ENCODE data around the gene ZNF420. TPM values are rescaled to one million over a fixed set of nuclear protein-coding genes. Genes with fewer than 3 reads are reported as not detected.
"Not testable (repeated sequence)": the region's sequence is repeated elsewhere in the genome, so short reads cannot be mapped to it uniquely, and the experiment has no call there.

ZNF420 gene
- 13.5 TPM for polyA plus RNA-seq (ENCODE audit: insufficient read length)

DNA sequence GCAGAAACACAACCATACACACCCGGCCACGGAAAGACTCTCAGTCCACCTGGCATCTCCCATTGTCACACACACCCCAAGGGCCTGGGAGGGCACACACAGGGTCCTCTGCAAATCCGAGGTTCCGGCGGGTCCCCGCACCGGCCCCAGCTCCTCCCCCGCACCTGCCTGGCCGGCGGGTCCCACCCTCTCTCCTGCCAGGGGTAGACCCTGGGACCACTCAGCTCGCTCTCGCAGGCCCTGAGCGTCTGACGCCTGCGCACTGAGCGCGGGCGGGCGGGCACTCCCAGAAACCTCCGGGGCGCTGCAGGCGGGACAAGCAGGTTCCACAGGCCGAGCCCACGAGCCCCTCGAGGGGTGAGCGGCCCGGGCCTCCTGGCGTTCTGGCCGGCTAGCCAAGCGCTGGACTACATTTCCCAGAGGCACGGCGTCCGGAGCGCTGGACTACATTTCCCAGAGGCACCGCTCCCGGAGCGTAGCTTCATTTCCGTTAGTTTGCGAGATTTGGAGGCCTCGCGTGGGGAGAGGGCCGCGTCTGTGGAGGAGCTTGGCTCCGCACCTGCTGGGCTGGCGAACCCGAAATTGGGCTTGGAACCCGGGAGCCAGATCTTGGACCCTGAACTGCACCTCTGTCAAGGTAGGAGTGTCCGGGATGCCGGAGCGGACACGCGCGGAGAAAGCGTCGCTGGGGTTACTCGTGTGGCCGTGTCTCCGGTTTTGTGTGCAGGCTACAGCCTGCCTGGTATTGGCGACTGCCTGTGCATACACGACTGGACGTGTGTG lies at the start of gene ZNF420:
Gene ZNF420 (plus strand): TSS at position 500 of the 783 bp plus-strand sequence. CDS start 10,686 bp downstream, outside the sequence.
- peak; percentile 95 for DNase-seq

DNA sequence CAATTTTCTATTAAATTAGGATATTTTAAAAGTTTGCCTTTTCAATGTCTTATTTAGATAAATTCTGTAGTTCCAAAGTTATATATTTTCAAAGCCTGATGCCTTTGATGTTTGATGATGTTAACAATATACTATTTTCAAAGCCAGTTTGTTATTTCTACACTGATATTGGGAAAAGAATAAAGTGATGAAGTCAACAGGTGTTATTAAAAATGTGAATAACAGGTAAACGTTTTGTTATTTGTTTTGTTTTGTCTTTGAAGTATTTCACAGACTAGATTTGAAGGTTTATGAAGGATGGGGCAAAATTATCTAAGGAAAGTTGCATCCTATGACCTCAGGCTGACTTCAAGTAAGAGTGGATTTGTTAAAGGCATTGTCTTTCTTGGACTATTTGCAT lies 33.1 kb upstream of the ZNF420 start:
- DNase-seq: no peak

DNA sequence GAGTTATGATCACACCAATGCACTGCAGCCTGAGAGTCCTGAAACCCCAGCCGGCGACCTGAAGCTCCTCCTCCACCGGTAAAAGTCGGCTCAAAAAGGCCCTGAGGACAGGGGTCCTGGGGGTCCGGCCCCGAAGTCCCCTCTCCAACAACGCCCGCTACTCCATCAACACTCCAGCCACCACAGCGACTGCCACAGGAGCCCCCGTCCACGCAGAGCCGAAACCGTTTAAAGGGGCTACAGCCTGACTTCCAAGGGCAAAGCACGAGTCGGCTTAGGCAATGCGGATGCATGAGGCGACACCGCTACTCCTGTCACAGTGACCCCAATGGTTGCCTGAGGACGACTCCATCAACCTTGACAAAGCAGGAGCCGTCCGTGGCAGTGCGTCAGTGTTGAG lies 22.9 kb upstream of the ZNF420 start:
- DNase-seq: no peak

DNA sequence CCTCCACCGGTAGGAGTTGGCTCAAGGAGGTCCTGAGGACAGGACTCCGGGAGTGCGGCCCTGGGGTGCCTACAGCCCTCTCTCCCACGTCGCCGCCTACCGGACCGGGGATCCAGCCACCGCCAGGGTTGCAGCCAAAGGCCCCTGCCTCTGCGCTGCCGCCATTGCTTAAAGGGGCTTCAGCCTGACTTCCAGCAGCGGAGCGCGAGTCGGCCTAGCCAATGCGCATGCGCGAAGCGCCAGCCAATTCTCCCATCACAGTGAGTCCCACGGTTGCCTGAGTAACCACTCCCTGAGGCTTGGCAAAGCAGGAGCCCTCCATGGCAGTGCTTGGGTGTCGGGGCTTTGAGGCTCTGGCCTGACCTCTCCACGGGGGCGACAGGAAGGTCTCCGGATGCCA lies 21.5 kb upstream of the ZNF420 start:
- DNase-seq: no peak

DNA sequence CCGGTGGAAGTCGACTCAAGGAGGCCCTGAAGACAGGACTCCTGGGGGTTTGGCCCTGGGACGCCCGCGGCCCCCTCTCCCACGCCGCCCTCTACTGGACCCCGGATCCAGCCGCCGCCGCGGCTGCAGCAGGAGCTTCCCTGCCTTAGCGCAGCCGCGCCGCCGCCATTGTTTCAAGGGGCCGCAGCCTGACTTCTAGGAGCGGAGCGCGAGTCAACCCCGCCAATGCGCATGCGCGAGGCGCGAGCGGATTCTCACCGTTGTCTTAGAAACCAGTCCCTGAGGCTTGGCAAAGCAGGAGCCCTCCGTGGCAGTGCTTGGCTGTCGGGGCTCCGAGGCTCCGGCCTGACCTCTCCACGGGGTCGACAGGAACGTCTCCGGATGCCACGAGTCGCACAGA lies 19.1 kb upstream of the ZNF420 start:
- no peak for DNase-seq

DNA sequence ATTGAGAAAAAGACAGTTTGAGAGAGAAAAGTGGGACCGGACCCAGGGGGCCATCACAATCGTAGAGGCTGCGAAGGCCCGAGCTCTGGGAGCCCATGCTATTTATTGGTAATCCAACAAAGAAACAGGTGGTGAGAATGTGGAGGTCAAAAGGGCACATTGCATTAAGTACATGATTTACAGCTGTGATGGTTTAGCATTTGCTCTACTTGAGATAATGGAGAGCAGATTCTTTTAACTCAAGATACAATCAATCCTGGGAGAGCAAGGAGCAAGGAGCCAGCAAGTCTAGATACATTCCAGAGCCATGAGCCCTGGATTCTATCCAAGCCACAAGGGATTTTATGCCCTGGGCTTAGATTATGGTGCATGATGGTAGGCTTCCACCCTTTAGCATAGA lies 13.3 kb upstream of the ZNF420 start:
- DNase-seq: not testable (repeated sequence)

DNA sequence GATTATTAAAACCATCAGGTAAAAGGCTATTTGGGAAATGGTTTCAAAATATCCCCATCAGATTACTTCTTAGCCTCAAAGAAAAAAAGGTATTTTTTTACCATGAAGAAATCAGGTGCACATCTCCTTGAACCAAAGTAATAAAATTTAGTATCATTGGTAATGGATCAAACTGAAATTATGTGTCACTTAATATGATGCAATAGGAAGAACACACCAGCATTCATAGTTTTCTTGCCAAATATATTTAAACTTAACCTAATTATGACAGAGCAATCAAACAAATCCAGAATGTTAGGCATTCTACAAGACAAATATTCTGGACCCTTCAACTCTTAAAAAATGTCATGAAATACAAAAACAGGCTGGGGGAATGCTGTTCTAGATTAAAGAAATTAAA lies 4.1 kb upstream of the ZNF420 start:
- DNase-seq: no peak

DNA sequence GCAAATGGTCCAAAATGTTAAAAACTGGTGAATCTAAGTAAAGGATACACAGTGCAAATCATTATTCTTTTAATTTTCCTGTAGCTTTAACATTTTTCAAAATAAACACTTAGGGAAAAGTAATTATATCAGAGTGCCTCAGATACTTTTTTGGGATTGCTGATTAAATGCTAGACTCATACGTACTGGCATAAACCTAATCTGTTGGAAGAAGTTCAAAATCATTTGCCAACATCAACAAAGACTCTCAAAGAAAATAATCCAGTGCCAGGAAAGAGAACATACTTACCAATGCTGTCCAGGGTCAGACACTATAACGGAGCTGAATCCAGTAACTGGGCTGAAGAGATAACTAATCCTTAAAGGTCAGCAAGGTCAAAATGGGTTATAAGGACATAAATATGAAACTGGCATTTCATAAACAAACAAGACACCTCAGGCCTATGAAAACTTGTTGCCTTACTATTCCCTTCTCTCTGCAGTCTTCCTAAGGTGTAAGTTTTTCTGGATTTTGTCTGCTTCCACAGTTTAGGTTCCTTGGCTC lies 3.3 kb upstream of the ZNF420 start:
- DNase-seq: no peak

DNA sequence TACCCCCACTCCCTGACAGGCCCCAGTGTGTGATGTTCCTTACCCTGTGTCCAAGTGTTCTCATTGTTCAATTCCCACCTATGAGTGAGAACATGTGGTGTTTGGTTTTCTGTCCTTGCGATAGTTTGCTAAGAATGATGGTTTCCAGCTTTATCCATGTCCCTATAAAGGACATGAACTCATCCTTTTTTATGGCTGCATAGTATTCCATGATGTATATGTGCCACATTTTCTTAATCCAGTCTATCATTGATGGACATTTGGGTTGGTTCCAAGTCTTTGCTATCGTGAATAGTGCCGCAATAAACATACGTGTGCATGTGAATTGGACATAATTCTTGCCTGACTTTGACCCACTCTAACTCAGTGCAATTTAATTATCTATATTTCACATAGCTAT lies 1.7 kb upstream of the ZNF420 start:
- not testable (repeated sequence) for DNase-seq

DNA sequence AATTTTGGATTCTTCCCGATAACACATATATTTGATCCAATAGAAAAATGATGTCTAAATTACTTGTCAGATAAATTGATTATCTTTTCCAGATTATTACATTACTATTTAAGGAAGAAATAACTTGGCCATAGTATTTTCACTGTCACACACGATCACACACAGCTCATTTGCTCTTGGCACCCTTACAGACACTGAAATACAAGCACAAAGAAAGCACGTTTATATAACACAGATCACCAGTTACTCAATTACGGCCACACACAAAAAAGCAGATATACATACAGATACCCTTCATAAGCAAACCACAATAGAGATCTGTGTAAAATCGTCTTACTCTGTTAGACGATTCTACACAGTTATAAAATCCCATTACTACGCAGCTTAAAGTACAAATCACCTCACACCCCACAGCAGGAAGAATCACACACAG lies 716 bp upstream of the ZNF420 start:
- DNase-seq: no peak

DNA sequence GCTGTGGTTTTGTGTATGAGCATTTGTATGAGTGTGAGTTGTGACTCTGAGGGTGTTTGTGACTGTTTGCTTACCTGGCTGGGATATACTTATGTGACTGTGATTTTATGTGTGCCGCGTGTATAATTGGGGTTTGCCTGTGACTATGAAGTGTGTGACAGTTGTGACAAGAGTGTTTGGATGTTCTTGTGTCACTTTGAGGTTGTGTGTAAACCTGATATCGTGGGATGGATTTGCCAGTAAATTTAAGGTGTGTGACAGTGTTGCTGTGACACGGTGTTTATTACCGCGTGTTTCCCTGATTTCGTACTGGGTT lies 442 bp downstream of the ZNF420 start:
- DNase-seq: no peak

DNA sequence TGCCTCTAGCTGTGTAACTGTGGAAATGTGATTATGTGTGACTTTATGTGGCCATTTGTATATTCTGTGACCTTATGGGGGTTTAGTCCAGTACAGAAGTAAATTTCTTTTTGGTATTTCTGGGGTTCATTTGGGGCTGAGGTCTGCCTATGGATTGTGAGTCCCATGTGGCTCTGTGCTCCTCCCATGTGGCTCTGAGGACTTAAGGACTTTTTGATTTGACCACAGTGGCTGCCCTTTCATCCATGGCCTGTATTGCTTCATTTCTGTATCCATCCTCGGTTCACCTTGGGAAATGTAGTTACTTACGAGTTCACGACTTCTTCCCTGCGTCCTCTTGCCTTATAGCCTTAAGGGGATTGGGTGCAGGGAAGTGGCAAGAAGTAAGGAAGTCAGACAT lies 1.0 kb downstream of the ZNF420 start:
- no peak for DNase-seq

DNA sequence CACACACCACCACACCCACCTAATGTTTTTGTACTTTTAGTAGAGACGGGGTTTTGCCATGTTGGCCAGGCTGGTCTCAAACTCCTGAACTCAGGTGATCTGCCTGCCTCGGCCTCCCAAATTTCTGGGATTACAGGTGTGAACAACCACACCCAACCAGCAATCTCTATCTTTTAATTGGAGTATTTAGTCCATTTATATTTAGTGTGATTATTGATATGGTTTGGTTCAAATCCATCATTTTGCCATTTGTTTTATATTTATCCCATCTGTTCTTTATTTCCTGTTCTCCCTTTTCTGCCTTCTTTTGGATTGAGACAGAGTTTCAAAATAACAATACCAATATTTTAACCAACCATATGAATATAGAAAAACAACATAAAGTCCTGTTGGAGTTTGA lies 4.1 kb downstream of the ZNF420 start:
- no peak for DNase-seq

DNA sequence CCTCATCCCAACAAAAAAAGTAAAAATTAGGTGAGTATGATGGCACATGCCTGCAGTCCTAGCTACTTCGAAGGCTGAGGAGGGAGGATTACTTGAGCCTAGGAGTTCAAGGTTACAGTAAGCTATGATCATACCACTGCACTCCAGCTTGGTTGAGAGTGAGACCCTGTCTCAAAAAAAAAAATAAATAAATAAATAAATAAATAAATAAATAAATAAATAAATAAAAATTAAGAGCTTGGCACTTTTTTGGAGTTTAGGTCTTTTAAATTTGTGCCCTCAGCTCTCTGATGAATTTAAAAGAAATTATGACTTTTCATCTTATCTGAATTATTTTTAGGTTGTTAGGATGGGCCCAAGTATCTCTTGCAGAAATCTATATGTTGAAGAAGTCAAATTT lies 8.9 kb downstream of the ZNF420 start:
- DNase-seq: no peak

DNA sequence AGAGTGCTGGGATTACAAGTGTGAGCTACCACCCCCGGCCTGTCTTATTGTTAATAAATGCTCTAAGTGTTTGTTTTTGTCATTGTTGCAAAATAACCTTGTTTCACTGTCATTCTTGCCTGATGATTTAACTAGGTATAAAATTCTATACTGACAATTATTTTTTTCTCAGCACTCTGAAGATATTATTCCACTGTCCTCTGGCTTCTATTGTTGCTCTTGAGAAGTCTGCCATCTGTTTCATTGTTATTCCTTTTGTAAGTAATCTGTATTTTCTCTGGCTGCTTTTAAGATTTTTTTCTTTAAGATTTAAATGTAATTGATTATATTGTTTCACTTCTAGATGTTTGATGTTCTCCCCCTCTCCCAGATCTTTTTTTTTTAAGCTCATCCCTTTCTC lies 17.6 kb downstream of the ZNF420 start:
- no peak for DNase-seq

DNA sequence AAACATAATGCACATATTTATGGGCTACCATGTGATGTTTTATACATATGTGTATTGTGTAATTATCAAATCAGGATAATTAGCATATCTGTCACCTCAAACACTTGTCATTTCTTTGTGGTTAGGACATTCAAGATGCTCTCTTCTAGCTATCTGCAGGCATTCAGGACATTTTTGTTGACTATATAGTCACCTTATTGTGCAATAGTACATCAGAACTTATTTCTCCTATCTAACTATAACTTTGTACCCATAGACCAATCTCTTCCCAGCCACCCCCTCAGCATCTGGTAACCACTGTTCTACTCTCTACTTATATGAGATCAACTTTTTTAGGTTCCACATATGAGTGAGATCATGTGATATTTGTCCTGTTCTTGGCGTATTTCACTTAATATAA lies 20.3 kb downstream of the ZNF420 start:
- DNase-seq: no peak

DNA sequence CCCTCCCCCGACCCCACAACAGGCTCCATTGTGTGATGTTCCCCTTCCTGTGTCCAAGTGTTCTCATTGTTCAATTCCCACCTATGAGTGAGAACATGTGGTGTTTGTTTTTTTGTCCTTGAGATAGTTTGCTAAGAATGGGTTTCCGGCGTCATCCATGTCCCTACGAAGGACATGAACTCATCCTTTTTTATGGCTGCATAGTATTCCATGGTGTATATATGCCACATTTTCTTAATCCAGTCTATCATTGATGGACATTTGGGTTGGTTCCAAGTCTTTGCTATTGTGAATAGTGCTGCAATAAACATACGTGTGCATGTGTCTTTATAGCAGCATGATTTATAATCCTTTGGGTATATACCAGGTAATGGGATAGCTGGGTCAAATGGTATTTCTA lies 25.9 kb downstream of the ZNF420 start:
- DNase-seq: not testable (repeated sequence)

DNA sequence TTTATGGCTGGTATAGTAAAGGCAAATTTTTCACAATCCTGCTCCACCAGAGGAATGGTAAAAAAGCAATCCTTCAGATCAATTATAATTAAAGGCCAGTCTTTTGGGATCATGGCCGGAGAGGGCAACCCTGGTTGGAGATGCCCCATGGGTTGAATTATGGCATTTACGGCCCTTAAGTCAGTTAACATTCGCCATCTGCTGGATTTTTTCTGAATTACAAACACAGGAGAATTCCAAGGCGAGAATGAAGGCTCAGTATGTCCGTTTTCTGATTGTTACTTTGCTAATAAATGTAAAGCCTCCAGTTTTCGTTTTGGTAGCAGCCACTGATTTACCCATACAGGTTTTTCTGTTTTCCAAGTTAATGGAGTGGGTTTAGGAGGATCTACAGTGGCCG lies 33.5 kb downstream of the ZNF420 start:
- not testable (repeated sequence) for DNase-seq

DNA sequence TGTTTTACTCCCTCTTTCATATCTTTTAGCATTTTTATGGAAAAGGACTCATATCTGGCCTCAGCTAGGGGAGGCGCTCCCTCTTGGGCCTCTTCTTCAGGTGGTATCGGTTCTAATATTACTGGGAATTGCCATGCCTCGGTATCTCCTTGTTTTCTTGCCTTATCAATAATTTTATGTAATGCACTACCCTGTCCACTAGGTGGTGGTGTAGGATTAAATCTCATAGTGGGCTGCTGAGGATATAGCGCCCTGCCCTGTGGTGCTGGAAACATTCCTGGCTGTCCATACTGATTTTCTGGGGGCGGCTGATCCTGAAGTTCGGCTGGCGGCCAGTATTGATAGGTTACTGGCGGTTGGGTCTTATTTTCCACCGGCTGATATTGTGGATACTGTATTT lies 35.8 kb downstream of the ZNF420 start:
- no peak for DNase-seq

DNA sequence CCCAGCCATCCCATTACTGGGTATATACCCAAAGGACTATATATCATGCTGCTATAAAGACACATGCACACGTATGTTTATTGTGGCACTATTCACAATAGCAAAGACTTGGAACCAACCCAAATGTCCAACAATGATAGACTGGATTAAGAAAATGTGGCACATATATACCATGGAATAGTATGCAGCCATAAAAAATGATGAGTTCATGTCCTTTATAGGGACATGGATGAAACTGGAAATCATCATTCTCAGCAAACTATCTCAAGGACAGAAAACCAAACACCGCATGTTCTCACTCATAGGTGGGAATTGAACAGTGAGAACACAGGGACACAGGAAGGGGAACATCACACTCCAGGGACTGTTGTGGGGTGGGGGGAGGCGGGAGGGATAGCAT lies 43.9 kb downstream of the ZNF420 start:
- not testable (repeated sequence) for DNase-seq

DNA sequence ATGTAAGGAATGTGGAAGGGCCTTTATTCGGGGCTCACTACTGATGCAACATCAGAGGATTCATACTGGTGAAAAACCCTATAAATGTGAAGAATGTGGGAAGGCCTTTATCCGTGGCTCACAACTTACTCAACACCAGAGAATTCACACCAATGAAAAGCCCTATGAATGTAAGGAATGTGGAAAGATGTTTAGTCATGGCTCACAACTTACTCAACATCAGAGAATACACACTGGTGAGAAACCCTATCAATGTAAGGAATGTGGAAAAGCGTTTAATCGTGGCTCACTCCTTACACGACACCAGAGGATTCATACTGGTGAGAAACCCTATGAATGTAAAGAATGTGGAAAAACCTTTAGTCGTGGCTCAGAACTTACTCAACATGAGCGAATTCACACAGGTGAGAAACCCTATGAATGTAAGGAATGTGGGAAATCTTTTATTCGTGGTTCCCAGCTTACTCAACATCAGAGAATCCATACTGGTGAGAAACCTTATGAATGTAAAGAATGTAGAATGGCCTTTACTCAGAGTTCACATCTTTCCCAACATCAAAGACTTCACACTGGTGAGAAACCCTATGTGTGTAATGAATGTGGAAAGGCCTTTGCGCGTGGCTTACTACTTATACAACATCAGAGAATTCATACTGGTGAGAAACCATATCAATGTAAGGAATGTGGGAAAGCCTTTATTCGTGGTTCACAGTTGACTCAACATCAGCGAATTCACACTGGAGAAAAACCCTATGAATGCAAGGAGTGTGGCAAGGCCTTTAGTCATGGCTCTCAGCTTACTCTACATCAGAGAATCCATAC lies 50.0 kb downstream of the ZNF420 start:
- DNase-seq: no peak

DNA sequence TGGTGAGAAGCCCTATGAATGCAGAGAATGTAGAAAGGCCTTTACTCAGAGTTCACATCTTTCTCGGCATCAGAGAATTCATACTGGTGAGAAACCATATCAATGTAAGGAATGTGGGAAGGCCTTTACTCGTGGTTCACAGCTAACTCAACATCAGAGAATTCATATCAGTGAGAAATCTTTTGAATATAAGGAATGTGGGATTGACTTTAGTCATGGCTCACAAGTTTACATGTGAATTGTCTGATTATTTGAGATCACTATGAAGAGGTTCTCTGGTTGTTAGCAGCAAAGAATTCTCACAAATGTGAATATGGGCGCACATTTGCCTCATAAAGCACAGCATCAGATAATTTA lies 50.6 kb downstream of the ZNF420 start:
- DNase-seq: no peak

DNA sequence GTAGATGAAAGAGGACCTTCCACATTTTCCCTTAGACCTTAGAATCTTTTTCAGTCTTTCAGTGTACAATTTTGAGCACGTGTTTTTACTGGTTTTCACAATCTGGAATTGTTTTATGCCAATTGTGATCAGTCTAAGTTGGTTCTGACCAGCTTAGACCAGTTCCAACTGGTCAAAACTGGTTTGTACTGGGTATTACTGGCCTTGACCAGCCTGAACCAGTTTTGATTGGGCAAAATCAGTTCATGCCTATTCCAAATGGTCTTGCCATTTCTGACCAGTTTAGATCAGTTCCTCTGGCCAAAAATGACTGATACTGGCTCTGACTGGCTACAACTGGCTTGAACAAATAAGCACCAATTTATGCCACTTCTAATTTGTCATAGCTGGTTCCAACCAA lies 57.9 kb downstream of the ZNF420 start:
- no peak for DNase-seq

DNA sequence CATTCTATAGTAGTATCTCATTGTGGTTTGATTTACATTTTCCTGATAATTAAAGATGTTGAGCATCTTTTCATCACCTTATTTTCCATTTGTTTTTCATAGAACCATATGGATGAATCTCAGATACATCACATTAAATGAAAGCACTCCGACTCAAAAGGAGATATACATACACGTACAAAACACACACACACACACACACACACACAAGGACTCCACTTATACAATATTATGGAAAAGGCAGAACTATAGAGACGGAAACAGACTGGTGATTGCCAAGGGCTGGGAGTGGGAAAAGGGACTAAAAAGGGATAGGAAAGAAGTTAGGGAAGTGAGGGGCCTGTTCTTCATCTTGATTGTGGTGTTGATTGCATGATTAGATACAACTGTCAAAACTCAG lies 70.0 kb downstream of the ZNF420 start:
- no peak for DNase-seq
